Heart right ventricle (tissue), 16 donors: ENCODE results near the gene TRAPPC5. TPM values are rescaled to one million over a fixed set of nuclear protein-coding genes. Genes with fewer than 3 reads are reported as not detected.

Experiments used
- ATAC-seq, 8 donors: fragments of 200-7000 bp; cut with Tn5 transposase; one replicate each; pipeline ENCODE4 v1.9.1; 2020; ENCODE audit warnings: mild to moderate bottlenecking in 8 of 8, moderate library complexity in 8 of 8, moderate number of reproducible peaks in 1 of 8
- DNase-seq, 2 donors: peaks; one replicate each; pipeline ENCODE4 v3.0.0-alpha.2; 2020
- H3K27ac ChIP-seq, 10 donors: fragments of 200-600 bp; sonication (generic) in 2 of 10; one replicate each; pipeline versions ENCODE4 v1.5.0 to v1.8.0; 2020 to 2022; ENCODE audit warnings: mild to moderate bottlenecking in 3 of 10
- H3K27me3 ChIP-seq, 7 donors: fragments of 200-600 bp; one replicate each; pipeline ENCODE4 v1.8.0; 2021 to 2022; ENCODE audit warnings: mild to moderate bottlenecking in 2 of 7
- H3K36me3 ChIP-seq, 9 donors: fragments of 200-600 bp; sonication (generic) in 1 of 9; one replicate each; pipeline versions ENCODE4 v1.5.0 to v1.8.0; 2020 to 2022; ENCODE audit warnings: mild to moderate bottlenecking in 2 of 9
- H3K4me1 ChIP-seq, 9 donors: fragments of 200-600 bp; sonication (generic) in 1 of 9; one replicate each; pipeline versions ENCODE4 v1.5.0 to v1.8.0; 2020 to 2022; ENCODE audit warnings: mild to moderate bottlenecking in 4 of 9
- H3K4me3 ChIP-seq, 10 donors: fragments of 200-600 bp; sonication (generic) in 2 of 10; one replicate each; pipeline versions ENCODE4 v1.5.0 to v1.8.0; 2020 to 2022; ENCODE audit warnings: mild to moderate bottlenecking in 7 of 10, moderate library complexity in 2 of 10
- H3K9me3 ChIP-seq, 11 donors: fragments of 200-600 bp in 10 of 11; sonication (generic) in 2 of 11; one replicate each; pipeline versions ENCODE4 v1.5.0 to v1.8.0; 2013 to 2022; ENCODE audit warnings: mild to moderate bottlenecking in 2 of 11, control low read depth in 1 of 11, moderate library complexity in 1 of 11
- WGBS, 2 donors: extraction: QIAGEN DNeasy Blood & Tissue Kit; methylation state at CpG; one replicate each; pipeline ENCODE4 v1.1.7; 2013; ENCODE audit warnings: inconsistent platforms in 1 of 2; 5-methylcytosine and 5-hydroxymethylcytosine counted together
- intact Hi-C, 10 donors: fragments of 100-400 bp; cut with DNase I; formaldehyde crosslinking; loops; one replicate each; pipeline versions ENCODE4 v1.11.1 to v1.14.2; 2022
- polyA plus RNA-seq, 2 donors: library from polyadenylated mRNA; stranded (reverse); fragments of 200-250 nt; gene quantifications; one replicate each; pipeline ENCODE4 v1.2.3, GENCODE V29; 2013
- total RNA-seq, 10 donors: library from RNA; stranded (reverse); fragmentation: NEBNext Ultra II Directional in 3 of 10; extraction: Animal tissue kit (Norgen Biotek cat#: 25700) in 3 of 10; gene quantifications; one replicate each; pipeline versions ENCODE4 v1.2.1 to v1.2.4, GENCODE V29; 2021 to 2023
- TF ChIP-seq, protein P1 (sequence below), 9 donors: fragments of 200-600 bp; sonication (generic) in 2 of 9; IDR thresholded peaks; one replicate each; pipeline versions ENCODE4 v1.5.0 to v1.8.0; 2021 to 2022; ENCODE audit warnings: antibody characterized with exemption in 9 of 9, mild to moderate bottlenecking in 5 of 9, moderate library complexity in 1 of 9
- donor health status: Arrhythmogenic right ventricular cardiomyopathy.
- donor health status: ischemic (EF 13 %, LVEDD 7.1; RV severe dilation, severe dysfunction).
- donor health status: healthy with polysubstance abuse.
- donor health status: DM: no; HTN: yes; CAD: no.
- donor health status: DM: no; HTN: no; CAD: no.
- donor health status: ischemic (EF 25% LVEDD 6.9; RV normal size, moderate dysfunction).
- donor health status: ischemic (EF 25% LVEDD 5.7; RV mildly dilated, moderate dysfunction).
- donor health status: healthy.
- donor health status: DM: yes; HTN: yes; CAD: no.
- donor health status: Ischemic cardiomyopathy.
- donor health status: ischemic (EF 35%, LVEDD 5.7; RV mildly dilated, moderate dysfunction).
- donor health status: nonischemic (EF 11% LVEDD 7.7; RV severe dilation, severe dysfunction).
- donor health status: DM: yes; HTN: yes; CAD: no.
- donor health status: PGD.
- donor health status: ischemic (EF 29% LVEDD 5.4; RV normal size, mild dysfunction).
- donor health status: nonischemic (EF 23%, LVEDD 6.1; RV moderate dilation, normal function).

Gene TRAPPC5
- total and polyA plus RNA-seq, 12 donors = 75.3 to 388 (median 93.3) TPM

DNA sequence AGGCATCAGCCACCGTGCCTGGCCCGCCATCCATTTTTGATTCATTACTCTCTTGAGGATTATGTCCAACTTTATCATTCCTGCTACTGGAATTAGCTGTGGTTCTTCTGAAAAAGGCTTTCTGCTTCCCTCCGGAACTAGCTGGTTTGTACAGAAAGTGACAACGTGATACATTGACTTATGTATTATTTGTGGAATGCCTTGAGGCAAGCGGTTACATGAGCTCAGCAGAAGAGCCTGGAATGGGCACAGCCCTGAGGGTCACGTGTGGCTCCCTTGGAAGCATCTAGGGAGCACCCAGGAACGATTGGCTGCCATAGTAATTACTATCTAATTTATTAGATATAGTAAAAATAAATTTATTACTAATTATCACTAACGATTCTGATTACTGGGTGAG is 26.2 kb upstream of the TRAPPC5 start:
- peak overlapping the region in 1 of 10 donors; percentile 84 for H3K27ac ChIP-seq
- ATAC-seq (no peak), DNase-seq (no peak)
- WGBS, 2 donors = 60 to 63% methylated on average over 8 of the region's 8 CpGs
- no peak overlapping the region for H3K4me3 ChIP-seq
- no peaks in the 10 kb centered on the region for H3K9me3 ChIP-seq
- intact Hi-C loops = loop anchor here in 7 of 10 donors (5.0 to 10.0 kb wide), 3 partner anchors 140 to 148 kb away; no protein-coding TSS in a partner anchor
- H3K36me3 ChIP-seq = no peaks in the 10 kb centered on the region
- TF ChIP-seq, protein P1, sequence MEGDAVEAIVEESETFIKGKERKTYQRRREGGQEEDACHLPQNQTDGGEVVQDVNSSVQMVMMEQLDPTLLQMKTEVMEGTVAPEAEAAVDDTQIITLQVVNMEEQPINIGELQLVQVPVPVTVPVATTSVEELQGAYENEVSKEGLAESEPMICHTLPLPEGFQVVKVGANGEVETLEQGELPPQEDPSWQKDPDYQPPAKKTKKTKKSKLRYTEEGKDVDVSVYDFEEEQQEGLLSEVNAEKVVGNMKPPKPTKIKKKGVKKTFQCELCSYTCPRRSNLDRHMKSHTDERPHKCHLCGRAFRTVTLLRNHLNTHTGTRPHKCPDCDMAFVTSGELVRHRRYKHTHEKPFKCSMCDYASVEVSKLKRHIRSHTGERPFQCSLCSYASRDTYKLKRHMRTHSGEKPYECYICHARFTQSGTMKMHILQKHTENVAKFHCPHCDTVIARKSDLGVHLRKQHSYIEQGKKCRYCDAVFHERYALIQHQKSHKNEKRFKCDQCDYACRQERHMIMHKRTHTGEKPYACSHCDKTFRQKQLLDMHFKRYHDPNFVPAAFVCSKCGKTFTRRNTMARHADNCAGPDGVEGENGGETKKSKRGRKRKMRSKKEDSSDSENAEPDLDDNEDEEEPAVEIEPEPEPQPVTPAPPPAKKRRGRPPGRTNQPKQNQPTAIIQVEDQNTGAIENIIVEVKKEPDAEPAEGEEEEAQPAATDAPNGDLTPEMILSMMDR (IDR thresholded peaks at IDR 0.05) = no peak
- H3K27me3 ChIP-seq = peaks cover 0 to 15% (median 0%) of the 10 kb centered on the region in 7 donors
- peaks cover 0 to 37% (median 0%) of the 10 kb centered on the region in 9 donors for H3K4me1 ChIP-seq

DNA sequence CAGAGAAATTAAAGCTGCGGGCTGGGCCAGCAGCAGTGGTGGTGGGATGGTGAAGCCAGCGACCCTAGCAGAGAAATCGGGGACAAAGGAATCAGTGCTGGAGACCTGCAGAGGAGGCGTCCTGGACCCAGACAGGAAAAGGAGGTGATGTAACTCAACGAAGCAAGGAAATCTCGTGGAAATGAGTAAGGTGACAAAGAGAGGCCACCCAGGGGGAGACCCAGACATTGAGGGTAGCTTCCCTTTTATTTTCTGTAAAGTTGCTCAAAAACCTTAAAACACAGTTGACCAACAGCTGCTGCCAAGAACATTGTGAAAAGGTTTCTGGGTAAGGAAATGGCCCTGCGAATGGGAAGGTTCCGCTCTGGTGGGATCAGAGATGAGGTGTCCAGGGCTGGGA is 25.1 kb upstream of the TRAPPC5 start:
- 57 to 62% methylated on average over 8 of the region's 8 CpGs for WGBS, 2 donors
- Histone ChIP-seq H3K27ac (peak overlapping the region in 1 of 10 donors; percentile 84), H3K4me3 (no peak overlapping the region), H3K36me3 (no peaks in the 10 kb centered on the region), H3K27me3 (peaks cover 0 to 18% (median 0%) of the 10 kb centered on the region in 7 donors), H3K4me1 (peaks cover 0 to 37% (median 0%) of the 10 kb centered on the region in 9 donors), H3K9me3 (no peaks in the 10 kb centered on the region)
- TF ChIP-seq, protein P1 (IDR thresholded peaks at IDR 0.05) = no peak
- no peak for DNase-seq
- intact Hi-C loops = loop anchor here in 2 of 10 donors (10.0 kb wide), 1 partner anchor 139 kb away; no protein-coding TSS in a partner anchor
- no peak for ATAC-seq

DNA sequence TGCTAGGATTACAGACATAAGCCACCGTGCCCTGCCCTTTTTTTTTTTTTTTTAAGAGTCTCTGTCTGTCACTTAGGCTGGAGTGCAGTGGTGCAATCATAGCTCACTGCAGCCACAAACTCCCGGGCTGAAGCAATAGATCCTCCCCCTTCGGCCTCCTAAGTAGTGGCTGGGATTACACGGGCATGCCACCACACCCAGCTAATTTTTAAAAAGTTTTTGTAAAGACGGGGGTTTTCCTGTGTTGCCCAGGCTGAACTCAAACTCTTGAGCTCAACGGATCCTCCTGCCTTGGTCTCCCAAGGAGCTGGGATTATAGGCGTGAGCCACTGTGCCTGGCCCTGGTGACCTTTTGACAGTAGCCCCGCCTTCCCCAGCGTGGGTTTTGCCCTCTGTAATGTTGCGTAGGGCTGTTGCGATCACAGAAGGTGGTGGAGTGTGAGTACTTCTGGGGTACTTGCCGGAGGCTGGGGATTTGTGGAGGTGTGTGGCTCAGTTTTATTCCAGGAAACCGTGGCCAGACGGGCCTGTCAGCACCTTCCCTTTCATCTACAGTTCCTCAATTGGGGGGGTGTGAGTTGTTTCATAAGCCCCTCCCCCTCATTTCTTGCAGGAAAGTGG is 23.4 kb upstream of the TRAPPC5 start:
- Histone ChIP-seq H3K4me1 (peaks cover 0 to 31% (median 0%) of the 10 kb centered on the region in 9 donors), H3K27me3 (peaks cover 0 to 22% (median 1%) of the 10 kb centered on the region in 7 donors), H3K36me3 (no peaks in the 10 kb centered on the region), H3K27ac (peak overlapping the region in 1 of 10 donors; percentile 84), H3K4me3 (peak overlapping the region in 1 of 10 donors; percentile 18), H3K9me3 (no peaks in the 10 kb centered on the region)
- no peak for DNase-seq
- ATAC-seq = peak in 2 of 8 donors; percentile 33 to 52
- TF ChIP-seq, protein P1 (IDR thresholded peaks at IDR 0.05) = no peak
- WGBS, 2 donors = 42 to 44% methylated on average over 14 of the region's 14 CpGs
- intact Hi-C loops = loop anchor here in 2 of 10 donors (10.0 kb wide), 1 partner anchor 138 kb away; no protein-coding TSS in a partner anchor

DNA sequence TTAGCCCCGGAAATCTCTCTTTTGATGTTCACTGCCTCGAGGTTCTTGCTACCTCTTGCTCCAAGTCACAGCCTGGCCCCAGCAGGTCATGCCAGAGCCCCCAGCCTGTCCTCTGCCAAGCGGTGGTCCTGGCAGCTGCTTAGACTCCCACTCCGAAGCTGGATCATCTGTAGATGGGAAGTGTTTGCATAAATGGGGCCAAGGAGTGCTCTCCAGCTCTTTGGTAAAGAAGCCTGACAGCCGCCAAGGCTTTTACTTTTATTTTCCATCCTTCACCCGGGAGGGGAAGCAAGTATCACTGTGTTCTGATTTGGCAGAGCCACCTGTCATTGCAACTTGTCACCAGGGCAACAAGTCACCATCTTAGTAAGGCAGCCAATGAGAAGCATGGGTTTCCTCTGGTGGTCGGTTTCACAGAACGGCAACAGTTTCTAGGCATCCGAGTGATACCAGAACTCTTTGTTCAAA is 22.4 kb upstream of the TRAPPC5 start:
- Histone ChIP-seq H3K27me3 (peaks cover 0 to 29% (median 7%) of the 10 kb centered on the region in 7 donors), H3K4me1 (peaks cover 0 to 28% (median 0%) of the 10 kb centered on the region in 9 donors), H3K36me3 (no peaks in the 10 kb centered on the region), H3K4me3 (no peak overlapping the region), H3K9me3 (no peaks in the 10 kb centered on the region), H3K27ac (peak overlapping the region in 1 of 10 donors; percentile 84)
- TF ChIP-seq, protein P1 (IDR thresholded peaks at IDR 0.05) = no peak
- no peak for DNase-seq
- WGBS, 2 donors = 32 to 38% methylated on average over 9 of the region's 9 CpGs
- intact Hi-C loops = loop anchor here in 2 of 10 donors (10.0 kb wide), 1 partner anchor 137 kb away; no protein-coding TSS in a partner anchor
- ATAC-seq = no peak
